Islet of Langerhans (tissue), 1 donor: ENCODE data around the gene RAD51B.

Experiments used
- FAIRE-seq: peaks from one replicate; lab custom pipeline; 2011; peaks lifted over from hg19 to GRCh38; lab: Jason Lieb, UNC

RAD51B gene

GRCh38 chr14:67900231-67900630 lies 80.7 kb downstream of the RAD51B start:
- no peak for FAIRE-seq

GRCh38 chr14:67908052-67908754 lies 88.6 kb downstream of the RAD51B start:
- no peak for FAIRE-seq

- FAIRE-seq, result no peak
Observed at GRCh38 chr14:67911562-67911961, 92.0 kb downstream of the RAD51B start.

GRCh38 chr14:67916430-67916829 lies 96.9 kb downstream of the RAD51B start:
- no peak for FAIRE-seq

GRCh38 chr14:67917006-67917405 lies 97.4 kb downstream of the RAD51B start:
- FAIRE-seq, result no peak

GRCh38 chr14:67918838-67919237 lies 99.3 kb downstream of the RAD51B start:
- FAIRE-seq, result no peak

- no peak for FAIRE-seq
Observed at GRCh38 chr14:67919259-67920032, 99.9 kb downstream of the RAD51B start.

- no peak for FAIRE-seq
Observed at GRCh38 chr14:67926821-67927220, 107.2 kb downstream of the RAD51B start.

- FAIRE-seq, result no peak
Observed at GRCh38 chr14:67927244-67927643, 107.7 kb downstream of the RAD51B start.

- FAIRE-seq, result no peak
Observed at GRCh38 chr14:67928375-67928774, 108.8 kb downstream of the RAD51B start.

- no peak for FAIRE-seq
Observed at GRCh38 chr14:67932708-67933246, 113.2 kb downstream of the RAD51B start.

GRCh38 chr14:67933266-67933665 lies 113.7 kb downstream of the RAD51B start:
- FAIRE-seq, result no peak

- peak; percentile 84 for FAIRE-seq
Observed at GRCh38 chr14:67934087-67934486, 114.5 kb downstream of the RAD51B start.

- no peak for FAIRE-seq
Observed at GRCh38 chr14:67934862-67935261, 115.3 kb downstream of the RAD51B start.

GRCh38 chr14:67935371-67935770 lies 115.8 kb downstream of the RAD51B start:
- FAIRE-seq, result no peak

- FAIRE-seq, result no peak
Observed at GRCh38 chr14:67938071-67938470, 118.5 kb downstream of the RAD51B start.

- no peak for FAIRE-seq
Observed at GRCh38 chr14:67940486-67941455, 121.2 kb downstream of the RAD51B start.

GRCh38 chr14:67941456-67942018 lies 122.0 kb downstream of the RAD51B start:
- FAIRE-seq, result no peak

GRCh38 chr14:67942080-67942710 lies 122.6 kb downstream of the RAD51B start:
- FAIRE-seq, result peak; percentile 73

- peak; percentile 99 for FAIRE-seq
Observed at GRCh38 chr14:67943947-67944346, 124.4 kb downstream of the RAD51B start.

GRCh38 chr14:67944605-67945004 lies 125.0 kb downstream of the RAD51B start:
- FAIRE-seq, result no peak
